Measurements from ENCODE around the gene FRY.
A peak's percentile ranks its signal among the peaks of the same experiment; 100 is the strongest.

Gene FRY

GRCh38 chr13:32232263-32232662 is 200.7 kb downstream of the FRY start:
- DNase-seq, result no peak

- no peak for DNase-seq
Observed at GRCh38 chr13:32233062-32233461, 201.5 kb downstream of the FRY start.

- DNase-seq, result no peak
Observed at GRCh38 chr13:32234914-32235313, 203.3 kb downstream of the FRY start.

- no peak for DNase-seq
Observed at GRCh38 chr13:32237681-32238080, 206.1 kb downstream of the FRY start.

- no peak for DNase-seq
Observed at GRCh38 chr13:32243695-32244094, 212.1 kb downstream of the FRY start.

- DNase-seq, result no peak
Observed at GRCh38 chr13:32245555-32245954, 214.0 kb downstream of the FRY start.

- peak; percentile 63 for DNase-seq
Observed at GRCh38 chr13:32246468-32246867, 214.9 kb downstream of the FRY start.

GRCh38 chr13:32247887-32248286 is 216.3 kb downstream of the FRY start:
- DNase-seq, result no peak

- DNase-seq, result no peak
Observed at GRCh38 chr13:32248801-32249200, 217.2 kb downstream of the FRY start.

GRCh38 chr13:32252812-32253438 is 221.4 kb downstream of the FRY start:
- DNase-seq, result no peak

GRCh38 chr13:32253911-32254399 is 222.4 kb downstream of the FRY start:
- DNase-seq, result no peak

- no peak for DNase-seq
Observed at GRCh38 chr13:32254416-32254815, 222.8 kb downstream of the FRY start.

- no peak for DNase-seq
Observed at GRCh38 chr13:32254916-32255723, 223.5 kb downstream of the FRY start.

GRCh38 chr13:32255724-32256109 is 224.1 kb downstream of the FRY start:
- DNase-seq, result no peak

GRCh38 chr13:32256243-32256642 is 224.7 kb downstream of the FRY start:
- no peak for DNase-seq

GRCh38 chr13:32257649-32258048 is 226.1 kb downstream of the FRY start:
- DNase-seq, result no peak

- no peak for DNase-seq
Observed at GRCh38 chr13:32259116-32259515, 227.5 kb downstream of the FRY start.

GRCh38 chr13:32261567-32261966 is 230.0 kb downstream of the FRY start:
- no peak for DNase-seq

GRCh38 chr13:32262165-32262564 is 230.6 kb downstream of the FRY start:
- no peak for DNase-seq

- DNase-seq, result no peak
Observed at GRCh38 chr13:32262619-32263018, 231.0 kb downstream of the FRY start.

- DNase-seq, result no peak
Observed at GRCh38 chr13:32264407-32264806, 232.8 kb downstream of the FRY start.

GRCh38 chr13:32265726-32266125 is 234.2 kb downstream of the FRY start:
- no peak for DNase-seq

GRCh38 chr13:32266130-32266529 is 234.6 kb downstream of the FRY start:
- DNase-seq, result no peak

- DNase-seq, result peak; percentile 36
Observed at GRCh38 chr13:32267836-32268439, 236.4 kb downstream of the FRY start.
